OCI-M2 (cell line): Measurements from ENCODE around the gene RCOR3.
"Not testable (repeated sequence)": the region's sequence is repeated elsewhere in the genome, so short reads cannot be mapped to it uniquely, and the experiment has no call there.

Experiments
- DNase-seq: peaks from one replicate; lab custom pipeline; 2025; ENCODE audit not compliant: unreplicated experiment; lab: John Stamatoyannopoulos, UW

RCOR3 gene

DNA sequence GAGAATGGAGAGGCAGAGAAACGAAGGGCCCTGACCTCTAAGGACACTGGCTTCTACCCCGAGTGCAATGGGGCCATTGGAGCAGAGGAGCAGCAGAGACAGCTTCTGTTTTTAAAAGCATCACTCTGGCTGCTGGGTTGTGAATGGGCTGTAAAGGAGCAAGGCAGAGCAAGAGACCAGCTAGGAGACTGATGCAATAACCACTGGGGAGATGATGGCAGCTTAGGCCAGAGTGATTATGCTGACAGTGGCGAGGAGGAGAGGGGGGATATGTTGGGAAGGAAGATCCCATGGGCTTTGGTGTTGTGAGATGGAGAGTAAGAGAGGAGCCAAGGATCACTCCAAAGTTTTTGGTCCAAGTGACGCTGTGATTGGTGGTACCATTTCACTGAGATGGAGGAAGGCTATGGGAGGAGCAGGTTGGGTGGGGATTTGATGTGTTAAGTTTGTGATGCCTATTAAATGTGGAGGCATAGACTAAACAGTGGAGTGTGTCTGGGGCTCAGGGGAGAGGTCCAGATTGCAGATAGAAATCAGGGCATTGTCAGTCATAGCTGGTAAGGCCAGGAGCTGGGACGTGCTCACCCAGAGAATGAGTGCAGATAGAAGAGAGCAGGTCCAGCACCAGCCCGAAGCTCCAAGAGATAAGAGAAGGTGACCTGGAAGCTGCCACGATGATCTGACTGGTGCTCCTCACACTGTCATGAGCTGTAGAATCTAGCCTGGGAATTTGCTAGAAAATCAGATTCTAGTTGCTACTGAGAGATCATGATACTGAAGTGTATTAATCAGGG, 78.5 kb downstream of the RCOR3 start:
- DNase-seq = no peak

DNA sequence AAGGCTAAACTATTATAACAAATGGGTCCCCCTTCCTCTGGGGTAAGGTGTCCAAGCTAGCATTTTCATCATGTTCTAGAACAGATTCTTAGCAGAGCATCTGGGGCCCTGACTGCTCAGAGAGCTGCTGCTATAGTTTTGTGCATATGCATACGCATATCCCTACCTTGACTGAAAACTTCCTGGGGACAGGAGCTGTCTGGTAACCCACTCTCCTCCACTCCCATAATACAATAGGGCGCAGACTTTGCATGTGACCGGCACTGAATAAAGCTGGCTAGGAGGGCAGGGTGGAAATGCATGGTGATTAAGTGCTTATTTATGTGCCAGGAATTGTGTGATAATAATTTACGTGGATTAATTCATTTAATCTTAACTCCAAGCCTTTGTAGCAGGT, 79.1 kb downstream of the RCOR3 start:
- DNase-seq = no peak

DNA sequence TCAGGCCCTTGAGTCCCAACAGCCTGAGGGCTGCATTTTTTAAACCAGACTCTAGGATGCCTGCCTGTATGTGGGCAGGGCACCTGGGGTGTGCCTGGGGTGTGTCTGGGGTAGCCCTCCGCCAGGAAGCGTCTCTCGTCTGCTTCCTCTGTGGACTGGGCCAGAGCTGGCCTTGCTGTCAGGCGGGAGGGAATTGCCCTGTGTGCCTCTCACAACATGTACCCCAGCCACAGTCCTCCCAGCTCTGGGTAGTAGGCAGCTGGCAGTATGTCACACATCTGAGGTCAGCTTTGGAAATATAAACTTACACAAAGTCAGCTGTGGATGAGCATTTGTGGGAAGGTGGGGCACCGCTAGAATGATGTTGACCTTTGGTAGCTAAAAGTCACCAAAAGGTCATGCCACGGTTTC, 80.5 kb downstream of the RCOR3 start:
- DNase-seq = no peak

DNA sequence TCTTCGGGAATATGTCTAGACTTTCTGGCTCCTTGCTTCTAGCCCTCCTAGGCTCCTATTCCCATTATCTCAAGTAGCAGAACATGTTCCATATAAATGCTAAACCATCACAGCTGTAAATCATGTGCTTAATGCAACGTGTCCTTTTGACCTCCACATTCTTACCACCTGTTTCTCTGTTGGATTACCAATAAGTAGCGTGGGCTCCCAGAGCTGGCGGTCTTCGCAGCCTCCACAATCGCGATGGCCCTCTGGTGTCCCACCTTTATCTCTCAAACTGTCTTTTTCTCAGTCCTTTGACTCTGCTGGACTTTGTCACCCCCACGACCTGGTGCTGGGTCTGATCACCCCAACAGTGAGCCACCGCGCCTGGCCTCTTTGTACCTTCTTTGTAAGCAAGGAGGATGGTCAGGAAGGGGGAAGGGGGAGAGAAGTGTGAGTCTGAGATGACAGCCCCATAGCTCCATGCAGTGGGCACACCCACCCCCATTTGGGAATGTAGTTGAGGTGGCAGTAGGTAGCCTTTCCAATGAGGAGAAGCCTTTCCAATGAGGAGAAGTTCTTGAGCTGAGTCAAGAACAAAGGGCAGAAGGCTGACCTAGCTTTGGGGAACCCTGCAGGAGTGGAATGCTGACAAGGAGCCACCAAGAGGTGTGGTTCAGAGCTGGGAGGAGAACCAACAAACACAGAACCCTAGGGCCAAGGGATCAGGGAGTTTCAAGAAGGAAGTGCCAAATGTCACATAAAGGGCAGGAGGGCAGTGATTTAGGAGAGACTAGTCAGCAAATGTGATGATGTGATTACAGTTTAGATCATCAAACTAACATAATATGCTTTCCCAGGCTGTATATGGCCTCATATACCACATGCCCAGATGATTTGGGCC, 81.7 kb downstream of the RCOR3 start:
- DNase-seq = no peak

DNA sequence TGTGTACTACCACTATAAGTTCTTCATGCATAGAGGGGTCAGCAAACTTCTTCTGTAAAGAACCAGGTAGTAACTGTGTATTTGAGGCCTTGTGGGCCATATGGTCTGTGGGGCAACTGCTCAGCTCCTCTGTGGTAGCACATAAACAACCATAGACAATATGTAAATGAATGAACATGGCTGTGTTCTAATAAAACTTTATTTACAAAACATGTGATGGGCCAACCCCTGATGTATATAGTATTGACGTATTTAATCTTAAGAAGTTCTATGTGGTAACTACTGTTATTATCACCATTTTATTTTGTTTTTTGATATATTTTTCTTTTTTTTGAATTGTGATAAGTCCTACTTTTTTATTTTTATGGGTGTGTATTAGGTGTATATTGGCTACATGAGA, 82.8 kb downstream of the RCOR3 start:
- no peak for DNase-seq

DNA sequence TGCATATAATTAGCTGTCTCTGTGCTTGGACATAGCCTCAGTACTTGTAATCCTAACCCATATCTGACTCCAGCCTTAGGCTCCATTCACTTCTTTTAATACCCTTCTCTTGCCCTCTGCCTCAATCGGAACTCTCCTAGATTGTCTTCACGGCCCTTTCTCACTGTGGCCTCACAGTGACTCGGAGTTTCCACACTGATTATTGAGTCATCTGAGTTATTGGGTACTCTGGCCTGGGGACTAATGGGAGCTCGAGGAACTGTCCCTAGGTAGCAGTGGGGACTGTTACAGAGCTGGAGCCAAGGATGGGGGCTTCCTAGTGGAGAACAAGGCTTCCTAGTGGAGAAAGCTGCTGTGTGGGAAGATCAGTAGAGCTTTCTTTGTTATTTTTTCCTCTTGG, 84.4 kb downstream of the RCOR3 start:
- no peak for DNase-seq

DNA sequence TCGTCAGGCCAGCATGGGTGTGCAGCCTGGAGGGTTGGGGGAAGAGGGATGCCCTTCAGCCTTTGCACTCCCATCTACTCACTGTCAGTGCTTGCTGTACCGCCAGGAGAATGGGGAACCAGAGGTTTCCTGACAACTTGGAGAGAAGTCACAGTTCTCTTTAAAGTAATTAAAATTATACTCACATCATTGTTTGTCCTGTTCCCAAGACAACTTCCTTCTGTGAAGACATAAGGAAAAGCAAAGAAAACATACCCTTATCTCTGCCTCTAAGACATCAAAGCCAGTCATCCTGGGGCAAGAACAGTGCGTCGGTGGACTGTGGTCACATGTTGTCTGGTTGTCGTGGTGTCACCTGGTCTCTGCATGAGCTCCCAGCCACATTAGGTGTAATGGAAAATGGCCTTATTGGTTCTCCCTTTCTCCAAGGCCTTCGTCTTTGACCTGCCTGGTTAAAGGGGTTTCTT, 85.0 kb downstream of the RCOR3 start:
- no peak for DNase-seq

DNA sequence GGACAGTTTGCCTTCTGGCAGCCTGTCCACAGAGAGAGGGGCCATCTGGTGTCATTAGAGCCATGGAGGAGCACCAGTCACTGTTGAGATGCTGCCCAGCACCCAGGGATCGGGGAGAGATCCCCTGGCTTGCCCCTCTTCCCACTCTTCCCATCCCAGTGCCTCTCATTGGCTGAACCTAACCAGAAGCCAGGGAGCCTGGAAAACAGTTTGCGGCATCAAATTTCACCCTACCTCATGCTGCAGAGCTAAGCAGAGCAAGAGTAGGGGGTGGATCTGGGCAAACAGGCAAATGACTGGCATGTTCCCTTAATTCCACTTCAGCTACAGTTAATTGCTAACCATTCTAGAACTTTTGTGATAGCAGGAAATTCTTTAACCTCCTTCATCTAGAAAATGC, 86.6 kb downstream of the RCOR3 start:
- DNase-seq = no peak

DNA sequence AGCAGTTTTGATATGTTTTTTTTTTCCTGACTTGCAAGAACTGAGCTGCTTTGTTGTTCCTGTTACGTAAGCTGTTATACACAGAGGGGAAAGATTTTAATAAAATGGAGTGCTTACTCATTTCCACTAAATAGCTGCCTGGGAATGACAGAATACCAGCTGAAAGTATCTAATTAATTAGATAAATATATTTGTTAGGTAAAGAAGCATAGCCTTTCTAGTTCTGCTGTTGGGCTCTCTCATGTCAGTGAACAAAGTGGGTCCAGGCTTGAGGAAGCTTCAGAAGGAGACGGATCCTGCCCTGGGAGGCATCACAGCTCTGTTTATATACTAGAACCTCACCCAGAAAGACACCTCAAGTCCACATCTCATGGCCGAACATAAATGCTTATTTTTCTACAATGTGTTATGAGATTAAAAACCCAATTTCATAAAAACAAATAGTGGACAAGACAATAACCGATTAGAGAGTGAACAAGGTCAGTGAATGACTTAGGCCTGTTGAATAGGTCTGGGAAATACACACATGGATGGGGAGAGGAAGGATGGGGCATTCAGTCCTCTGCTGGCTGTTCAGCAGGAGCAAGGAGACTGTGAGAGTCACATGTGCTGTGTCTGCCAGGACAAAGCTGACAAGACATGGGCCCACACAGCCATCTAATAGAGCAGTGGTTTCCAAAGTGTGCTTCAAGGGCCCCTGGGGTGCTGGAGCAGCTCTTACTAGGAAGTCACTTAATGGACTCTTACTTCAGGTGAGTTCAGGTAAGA, 88.1 kb downstream of the RCOR3 start:
- no peak for DNase-seq

DNA sequence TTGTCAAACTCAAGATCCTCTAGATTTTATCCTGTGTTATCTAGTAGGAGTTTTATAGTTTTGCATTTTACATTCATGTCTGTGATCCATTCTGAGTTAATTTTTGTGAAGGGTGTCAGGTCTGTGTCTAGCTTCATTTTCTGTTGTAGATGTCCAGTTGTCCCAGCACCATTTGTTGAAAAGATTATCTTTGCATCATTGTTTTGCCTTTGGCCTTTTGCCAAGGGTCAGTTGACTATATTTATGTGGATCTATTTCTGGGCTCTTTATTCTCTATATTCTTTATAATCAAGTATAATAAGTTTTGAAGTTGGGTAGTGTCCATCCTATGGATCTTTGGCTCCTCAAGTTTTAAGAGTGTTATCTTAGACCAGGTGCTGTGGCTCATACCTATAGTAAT, 89.4 kb downstream of the RCOR3 start:
- no peak for DNase-seq

DNA sequence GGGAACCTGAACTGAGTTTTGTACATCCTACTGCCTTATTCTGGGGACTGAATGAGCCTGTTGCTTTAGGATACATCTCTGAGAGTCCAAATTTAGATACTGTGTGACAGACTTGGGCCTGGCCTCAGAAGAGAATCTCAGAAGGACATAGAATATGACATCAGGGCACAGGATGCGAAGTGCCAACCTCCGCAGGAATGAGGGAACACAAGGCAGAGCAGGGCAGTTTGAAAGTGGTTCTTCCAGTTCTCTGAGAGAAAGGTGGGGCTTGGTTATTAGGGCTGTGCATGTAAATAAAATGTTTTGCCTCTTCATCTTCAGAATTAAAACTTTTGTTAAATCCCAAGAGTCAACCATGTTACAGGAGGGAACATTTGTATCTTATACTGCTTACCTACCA, 90.6 kb downstream of the RCOR3 start:
- no peak for DNase-seq

DNA sequence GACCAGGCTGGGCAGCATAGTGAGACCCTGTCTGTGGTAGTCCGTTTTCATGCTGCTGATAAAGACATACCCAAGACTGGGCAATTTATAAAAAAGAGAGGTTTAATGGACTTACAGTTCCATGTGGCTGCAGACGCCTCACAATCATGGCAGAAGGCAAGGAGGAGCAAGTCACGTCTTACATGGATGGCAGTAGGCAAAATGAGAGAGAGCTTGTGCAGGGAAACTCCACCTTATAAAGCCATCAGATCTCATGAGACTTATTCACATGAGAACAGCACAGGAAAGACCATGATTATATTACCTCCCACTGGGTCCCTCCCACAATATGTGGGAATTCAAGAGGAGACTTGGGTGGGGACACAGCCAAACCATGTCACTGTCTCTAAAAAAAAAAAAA, 92.9 kb downstream of the RCOR3 start:
- DNase-seq = not testable (repeated sequence)

DNA sequence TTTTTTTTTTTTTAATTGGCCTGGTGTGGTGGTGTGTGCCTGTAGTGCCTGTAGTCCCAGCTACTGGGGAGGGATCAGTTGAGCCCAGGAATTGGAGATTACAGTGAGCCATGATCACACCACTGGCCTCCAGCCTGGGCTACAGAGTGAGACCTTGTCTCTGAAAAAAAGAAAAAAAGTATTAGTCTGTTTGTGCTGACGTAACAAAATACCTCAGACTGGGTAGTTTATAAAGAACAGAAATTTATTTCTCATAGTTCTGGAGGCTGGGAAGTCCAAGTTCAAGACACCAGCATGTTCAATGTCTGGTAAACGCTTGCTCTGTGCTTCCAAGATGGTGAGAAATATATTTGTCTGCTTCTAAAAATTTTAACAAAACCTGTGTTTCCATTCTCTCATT, 93.3 kb downstream of the RCOR3 start:
- no peak for DNase-seq

DNA sequence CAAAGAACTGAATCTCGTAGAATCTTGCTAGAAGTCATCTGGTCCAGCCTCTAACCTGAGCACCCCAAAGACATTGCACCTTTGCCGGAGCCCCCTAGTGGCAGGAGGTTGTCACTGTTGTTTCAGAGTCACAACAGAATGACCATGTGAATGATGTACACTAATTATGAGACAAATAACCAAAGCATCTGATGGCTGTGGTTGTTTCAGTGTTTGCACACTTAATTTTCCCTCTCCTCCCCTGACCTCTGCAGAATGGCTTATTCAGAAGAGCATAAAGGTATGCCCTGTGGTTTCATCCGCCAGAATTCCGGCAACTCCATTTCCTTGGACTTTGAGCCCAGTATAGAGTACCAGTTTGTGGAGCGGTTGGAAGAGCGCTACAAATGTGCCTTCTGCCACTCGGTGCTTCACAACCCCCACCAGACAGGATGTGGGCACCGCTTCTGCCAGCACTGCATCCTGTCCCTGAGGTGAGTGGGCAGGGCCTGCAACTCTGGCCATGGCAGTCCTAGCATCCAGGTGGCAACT, 93.9 kb downstream of the RCOR3 start:
- no peak for DNase-seq

DNA sequence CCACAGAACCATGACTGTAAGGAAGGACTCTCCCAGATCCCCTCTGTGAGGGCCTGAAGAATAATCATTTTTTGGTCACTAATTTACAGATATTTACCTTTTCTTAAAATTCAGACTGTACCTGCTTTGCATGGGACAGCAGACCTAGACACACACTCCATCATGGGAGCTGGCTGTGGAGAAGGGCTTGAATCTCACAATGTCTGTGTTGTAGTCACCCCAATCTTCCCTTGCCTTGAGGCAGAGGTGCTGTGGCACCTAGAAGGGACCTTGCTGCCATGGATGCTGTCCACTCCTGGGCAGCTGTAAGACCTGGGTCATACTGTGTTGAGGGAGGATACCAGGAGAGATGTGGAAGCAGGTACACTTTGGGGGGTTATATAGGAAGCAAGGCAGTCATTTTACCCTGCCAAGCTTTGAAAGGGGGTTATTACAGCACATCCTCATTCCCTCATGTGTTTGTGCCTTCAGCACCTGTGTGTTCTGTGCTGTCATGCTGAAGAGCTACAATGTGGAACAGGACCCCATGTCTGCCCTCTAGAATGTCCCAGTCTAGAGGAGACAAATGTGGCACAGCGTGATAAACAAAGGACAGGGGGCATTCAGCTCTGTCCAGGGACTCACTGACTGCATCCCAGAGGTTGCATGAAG, 94.5 kb downstream of the RCOR3 start:
- no peak for DNase-seq

DNA sequence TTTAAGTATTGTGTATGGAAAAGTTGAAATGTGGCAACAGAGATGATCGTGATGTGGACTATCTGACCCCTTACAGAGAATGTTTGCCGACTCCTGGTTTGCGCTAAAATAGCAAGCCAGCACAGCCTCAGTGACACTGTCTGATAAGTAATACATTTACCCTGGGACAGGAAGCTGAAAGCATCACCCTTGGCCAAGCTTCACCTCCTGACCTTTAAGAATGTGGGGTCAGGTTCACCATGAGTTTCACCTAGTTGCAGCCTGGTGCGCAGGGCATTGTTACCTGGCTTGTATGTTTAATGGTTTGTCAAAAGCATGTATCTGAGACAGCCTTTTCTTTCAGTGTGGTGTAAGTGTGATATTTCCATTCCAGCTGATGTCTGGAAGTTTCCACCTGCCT, 96.7 kb downstream of the RCOR3 start:
- DNase-seq = no peak

DNA sequence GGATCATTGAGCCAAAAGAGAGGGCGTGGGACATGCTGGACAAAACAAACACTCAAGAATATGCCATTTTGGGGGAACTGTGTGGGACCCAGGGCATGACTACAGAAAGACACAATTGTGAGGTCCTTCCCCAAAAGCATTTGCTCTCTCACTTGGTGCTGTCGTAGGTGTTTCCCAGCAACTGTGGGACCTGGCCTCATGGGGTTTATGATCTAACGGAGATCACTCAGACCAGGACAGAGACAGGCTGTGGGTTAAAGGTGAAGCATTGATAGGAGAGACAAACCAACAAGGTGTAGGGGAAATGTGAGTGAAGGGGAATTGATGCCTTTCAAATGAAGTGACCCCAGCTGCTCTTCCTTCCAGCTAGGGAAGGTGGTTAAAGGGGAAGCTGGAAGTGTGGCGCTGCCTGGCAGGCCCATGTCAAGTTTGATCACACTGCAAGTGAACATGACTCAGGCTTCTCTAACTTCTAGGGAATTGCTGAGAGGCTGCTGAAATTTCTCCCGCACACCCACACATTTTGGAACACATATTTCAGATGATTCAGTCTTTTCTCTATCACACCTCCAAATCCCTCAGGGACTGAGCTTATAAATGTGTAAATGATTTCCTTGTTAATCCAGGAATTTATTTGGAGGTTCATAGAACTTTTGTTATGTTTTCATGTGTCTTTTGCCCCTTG, 97.7 kb downstream of the RCOR3 start:
- no peak for DNase-seq

DNA sequence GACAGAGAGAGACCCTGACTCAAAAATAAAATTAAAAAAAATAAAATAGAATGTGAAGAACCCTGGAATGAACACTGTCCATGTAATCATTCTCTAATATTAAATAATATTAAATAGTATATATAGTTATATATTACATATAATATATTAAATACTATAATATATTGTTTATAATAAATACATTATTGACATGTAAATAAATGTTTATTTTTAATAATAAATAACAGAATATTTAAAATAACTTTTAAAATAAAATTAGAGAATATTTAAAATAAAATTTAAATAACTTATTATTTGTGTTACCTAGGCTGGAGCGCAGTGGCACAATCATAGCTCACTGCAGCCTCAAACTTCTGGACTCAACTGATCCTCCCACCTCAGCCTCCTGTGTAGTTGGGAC, 99.5 kb downstream of the RCOR3 start:
- DNase-seq = no peak

DNA sequence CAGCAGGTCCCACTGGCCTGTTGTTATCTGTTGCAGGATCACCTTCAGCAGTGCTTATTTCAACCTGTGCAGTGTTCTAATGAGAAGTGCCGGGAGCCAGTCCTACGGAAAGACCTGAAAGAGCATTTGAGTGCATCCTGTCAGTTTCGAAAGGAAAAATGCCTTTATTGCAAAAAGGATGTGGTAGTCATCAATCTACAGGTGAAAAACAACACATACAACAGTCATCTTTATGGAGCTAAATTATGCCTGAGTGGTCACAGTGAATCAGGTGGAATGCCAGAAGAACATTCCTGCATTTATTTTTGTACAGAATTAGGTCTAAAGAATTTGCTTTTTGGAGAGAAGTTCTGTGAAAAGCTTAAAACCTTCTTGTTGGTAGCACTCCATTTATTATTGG, 100.7 kb downstream of the RCOR3 start:
- no peak for DNase-seq

DNA sequence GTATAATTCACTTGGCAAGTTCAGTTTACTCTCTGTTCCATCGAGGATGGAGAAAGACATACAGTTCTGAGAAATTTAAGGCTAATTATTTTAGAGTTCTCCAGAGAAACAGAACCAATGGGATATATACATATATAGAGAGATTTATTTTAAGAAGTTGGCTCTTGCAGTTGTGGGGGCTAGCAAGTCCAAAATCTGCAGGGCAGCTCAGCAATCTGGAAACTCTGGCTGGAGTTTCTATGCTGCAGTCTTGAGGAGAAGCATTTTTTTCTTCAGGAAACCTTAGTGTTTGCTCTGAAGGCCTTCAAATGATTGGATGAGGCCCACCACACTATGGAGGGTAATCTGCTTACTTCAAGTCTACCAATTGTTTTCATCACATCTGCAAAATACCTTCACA, 102.0 kb downstream of the RCOR3 start:
- no peak for DNase-seq
